Stimulated activated CD8-positive, alpha-beta memory T cell treated with anti-CD3 and anti-CD28 coated beads, Interleukin-12 subunit alpha, Interleukin-12 subunit beta, amount 100 ng/mL, for 24 hours (primary cell): ENCODE results near the gene CFAP107.
"Not testable (repeated sequence)": the region's sequence is repeated elsewhere in the genome, so short reads cannot be mapped to it uniquely, and the experiment has no call there.

Source experiments
- DNase-seq: peaks from one replicate; pipeline ENCODE4 v3.0.0-alpha.2; 2020; ENCODE audit errors: extremely low read depth

CFAP107 gene

DNA sequence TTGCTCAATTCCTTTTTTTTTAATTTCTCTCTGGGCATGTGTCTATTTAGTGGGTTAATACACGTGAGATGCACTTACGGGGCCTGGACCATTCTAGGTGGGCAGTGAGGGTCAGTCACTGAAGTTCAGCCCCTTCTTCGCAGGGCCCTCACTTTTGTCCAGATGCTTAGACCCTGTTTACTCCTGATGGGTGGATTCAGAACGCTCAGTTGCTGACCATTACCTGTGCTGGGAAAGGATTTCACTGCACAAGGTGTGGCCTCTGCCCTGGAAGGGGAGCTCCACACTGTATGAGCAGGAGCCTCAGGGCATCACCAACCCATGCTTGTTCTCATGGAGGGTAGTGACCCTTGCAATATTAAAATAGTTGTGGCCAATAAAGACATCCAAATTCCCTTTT is 32.1 kb downstream of the CFAP107 start:
- no peak for DNase-seq

DNA sequence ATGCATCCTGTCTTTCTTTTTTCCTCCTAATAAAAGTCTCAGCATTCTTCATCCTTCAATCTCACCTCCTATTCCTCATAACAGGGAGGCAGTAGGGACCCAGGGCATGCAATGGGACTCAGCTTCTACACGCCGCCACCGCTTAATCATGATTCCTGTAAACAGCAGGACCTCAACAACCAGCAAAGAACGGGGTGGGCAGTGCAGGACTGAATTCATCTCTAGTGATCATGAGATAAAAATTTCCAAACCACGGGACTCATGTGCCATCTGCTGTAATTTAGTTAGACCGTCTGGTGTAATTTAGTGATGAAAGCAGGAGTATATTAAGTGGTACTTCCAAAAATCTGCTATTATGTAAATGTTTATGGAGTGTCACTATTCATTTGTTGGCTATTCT is 32.9 kb downstream of the CFAP107 start:
- no peak for DNase-seq

DNA sequence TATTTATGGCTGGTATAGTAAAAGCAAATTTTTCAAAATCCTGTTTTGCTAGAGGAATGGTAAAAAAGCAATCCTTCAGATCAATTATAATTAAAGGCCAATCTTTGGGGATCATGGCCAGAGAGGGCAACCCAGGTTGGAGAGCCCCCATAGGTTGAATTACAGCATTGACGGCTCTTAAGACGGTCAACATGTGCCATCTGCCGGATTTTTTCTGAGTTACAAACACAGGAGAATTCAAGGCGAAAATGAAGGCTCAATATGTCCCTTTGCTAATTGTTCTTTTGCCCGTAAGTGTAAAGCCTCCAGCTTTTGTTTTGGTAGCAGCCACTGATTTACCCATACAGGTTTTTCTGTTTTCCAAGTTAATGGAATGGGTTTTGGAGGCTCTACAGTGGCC is 35.5 kb downstream of the CFAP107 start:
- not testable (repeated sequence) for DNase-seq

DNA sequence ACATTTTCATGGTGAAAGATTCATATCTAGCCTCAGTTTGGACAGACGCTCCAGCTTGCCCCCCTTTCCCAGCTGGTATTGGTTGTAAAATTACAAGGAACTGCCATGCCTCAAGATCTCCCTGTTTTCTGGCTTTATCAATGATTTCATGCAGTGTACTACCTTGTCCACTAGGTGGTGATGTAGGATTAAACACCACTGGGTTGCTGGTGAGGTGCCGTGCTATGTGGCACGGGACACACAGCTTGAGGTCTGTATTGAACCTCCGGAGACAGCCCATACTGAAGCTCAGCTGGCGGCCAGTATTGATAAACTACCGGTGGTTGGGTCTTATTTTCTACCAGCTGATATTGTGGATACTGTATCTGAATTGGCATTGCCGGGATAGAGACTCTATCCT is 37.8 kb downstream of the CFAP107 start:
- not testable (repeated sequence) for DNase-seq

DNA sequence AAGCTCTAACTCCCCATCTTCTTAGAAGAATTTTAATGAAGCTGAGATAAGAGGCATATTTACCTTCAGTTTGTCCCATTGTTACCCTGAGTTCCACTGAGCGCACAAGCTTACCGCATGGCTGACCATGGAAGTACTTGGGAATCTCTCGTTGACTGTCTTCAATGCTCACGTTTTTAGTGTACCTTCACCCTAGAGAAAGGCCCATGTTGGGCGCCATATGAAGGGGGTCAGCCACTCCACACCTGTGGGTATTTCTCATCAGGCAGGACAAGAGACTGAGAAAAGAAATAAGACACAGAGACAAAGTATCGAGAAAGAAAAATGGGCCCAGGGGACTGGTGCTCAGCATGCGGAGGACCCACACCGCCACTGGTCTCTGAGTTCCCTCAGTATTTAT is 38.7 kb downstream of the CFAP107 start:
- DNase-seq = not testable (repeated sequence)

DNA sequence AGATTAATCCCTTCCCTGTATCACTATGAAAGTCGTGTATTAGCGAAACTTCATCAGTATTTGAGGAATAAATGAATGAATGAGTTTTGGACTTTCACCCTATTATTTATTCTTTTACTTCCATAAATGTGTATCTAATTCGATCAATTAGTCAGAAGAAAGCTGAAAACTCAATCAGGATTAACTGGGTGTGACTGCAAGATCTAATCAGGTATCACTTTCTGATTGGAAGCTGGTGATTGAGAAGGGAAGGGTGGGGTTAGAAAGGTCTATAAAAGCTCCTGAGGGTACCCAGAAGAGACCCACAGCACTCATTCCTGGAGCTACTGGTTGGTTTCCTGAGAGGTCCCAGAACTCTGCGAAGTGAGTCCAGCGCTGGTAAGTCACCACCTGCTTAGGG is 45.1 kb downstream of the CFAP107 start, which contains the start of gene PRAMEF1:
TSS of gene PRAMEF1 (plus strand) at position 301 of the 400 bp plus-strand sequence. CDS start 1,831 bp downstream, outside the sequence.
- DNase-seq = not testable (repeated sequence)

DNA sequence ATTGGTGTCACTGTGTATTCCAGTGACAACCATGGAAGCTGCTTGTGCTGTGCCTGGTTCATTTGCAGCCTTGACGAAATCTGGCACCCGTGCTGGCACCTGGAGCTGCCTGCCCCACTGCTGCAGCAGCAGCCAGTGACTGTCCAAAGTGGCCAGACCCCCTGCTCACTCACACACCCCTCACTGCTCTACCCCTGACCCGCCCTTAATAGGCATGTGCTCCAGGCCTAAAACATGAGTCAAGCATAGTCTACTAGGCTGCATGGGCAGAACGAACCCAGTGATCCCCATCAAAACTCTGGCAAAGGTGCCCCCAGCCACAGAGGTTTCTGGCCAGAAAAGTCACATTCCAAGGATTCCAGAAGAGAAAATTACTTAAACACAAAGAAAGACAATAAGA is 52.9 kb downstream of the CFAP107 start:
- no peak for DNase-seq

DNA sequence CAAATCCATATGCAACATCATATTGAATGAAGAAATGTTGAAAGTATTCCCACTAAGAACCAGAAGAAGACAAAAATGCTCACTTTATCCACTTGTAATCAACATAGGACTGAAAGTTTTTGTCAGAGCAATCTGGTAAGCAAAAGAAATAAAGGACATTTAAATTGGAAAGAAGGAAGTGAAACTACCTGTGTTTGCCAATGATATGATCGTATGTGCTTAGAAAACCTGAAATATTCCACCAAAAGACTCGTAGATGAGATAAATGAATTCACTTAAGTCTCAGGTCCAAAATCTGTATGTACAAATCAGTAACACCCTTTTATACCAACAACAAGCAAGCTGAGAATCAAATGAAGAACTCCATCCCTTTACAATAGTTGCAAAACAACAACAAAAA is 53.7 kb downstream of the CFAP107 start:
- DNase-seq = no peak

DNA sequence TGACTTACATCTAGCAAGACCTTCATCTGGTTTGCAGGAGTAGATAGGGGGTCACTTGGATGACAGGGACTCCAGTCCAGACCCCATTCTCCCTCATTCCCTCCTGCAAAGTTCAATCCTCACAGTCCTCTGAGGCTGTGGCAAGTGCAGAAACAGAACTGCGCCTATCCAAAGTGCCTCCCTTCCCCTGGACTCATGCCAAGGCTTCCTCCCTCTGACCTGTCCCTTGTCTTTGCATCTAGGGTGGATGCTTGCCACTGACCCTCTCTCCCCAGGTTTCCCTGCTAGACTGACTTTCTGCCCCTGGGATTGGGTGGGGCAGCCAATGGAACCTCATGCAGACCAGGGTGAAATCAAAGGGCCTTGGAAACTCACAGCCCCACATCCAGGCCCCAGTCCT is 63.9 kb downstream of the CFAP107 start:
- no peak for DNase-seq

DNA sequence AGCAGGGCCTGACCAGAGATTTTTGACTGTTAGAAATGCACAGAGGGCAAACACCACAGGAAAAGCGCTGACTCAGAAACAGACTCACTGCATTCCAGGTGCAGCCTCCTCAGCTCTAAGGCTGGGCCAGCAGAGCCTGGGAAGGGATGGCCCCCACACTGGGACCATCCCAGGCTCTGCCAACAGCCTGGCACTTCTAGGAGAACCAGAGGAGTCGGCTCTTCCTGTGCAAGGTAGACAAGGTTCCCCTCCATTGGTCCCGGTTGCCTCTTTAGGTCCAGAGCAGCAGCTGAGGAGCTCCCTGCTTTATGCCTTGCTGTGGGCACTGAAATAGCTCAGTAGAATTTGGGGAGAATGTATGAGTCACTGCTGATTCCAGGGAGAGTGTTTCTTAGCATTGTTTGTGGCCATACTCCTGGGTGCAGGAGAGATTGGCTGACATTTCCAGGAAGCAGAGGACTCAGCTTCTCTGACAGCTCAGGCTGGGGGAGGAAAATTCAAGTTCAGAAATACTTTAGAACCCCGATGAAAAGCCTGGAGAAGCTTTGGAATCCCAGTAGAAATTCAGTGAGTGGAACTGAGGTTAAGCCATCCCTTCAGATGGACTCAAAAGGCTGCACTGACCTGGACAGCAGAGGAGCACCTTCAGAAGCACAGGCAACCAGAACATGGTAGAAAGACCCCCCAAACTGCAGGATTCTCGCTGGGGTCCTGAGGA is 64.8 kb downstream of the CFAP107 start:
- DNase-seq = no peak

DNA sequence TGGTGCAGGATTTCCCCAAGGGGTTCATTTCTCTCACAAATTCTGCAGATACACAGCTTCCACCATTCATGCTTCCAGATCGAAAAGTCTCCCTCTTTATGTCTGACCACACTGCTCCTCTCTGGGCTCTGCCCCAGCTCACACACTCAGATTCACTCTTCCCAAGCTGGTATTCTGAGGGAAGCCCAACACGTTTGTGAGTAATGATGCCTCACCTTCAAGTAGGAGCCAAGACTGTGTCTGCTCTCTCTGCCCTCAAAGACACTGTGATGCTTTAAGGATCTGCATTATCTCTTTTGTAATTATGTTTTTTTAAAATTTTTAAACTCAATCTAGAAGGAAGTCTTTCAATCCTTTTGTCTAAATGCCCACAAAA is 65.4 kb downstream of the CFAP107 start:
- DNase-seq = no peak
